OCI-LY3 (cell line): ENCODE results near the gene OGFOD1.

ENCODE experiments used
- H2AFZ ChIP-seq: fragments of 200-600, 300-600 bp; shearing (Covaris generic); 2 replicates; pipeline ENCODE4 v1.6.0; 2014; ENCODE audit warnings: antibody characterized with exemption, low read depth, low read length
- H3K27ac ChIP-seq: fragments of 200-600, 300-600 bp; sonication (generic); 2 replicates; pipeline ENCODE4 v1.5.1; 2014; ENCODE audit warnings: mild to moderate bottlenecking, low read length, moderate library complexity, mixed read lengths
- H3K27me3 ChIP-seq: fragments of 200-600, 300-600 bp; sonication (generic); 2 replicates; pipeline ENCODE4 v1.6.1; 2014; ENCODE audit warnings: low read depth, low read length, mixed read lengths
- H3K36me3 ChIP-seq: fragments of 200-600, 300-600 bp; sonication (generic); replicated peaks from 2 replicates; pipeline ENCODE3; 2014; ENCODE audit warnings: low read depth, low read length, mixed read lengths
- H3K4me1 ChIP-seq: fragments of 300-600, 200-600 bp; sonication (generic); 2 replicates; pipeline ENCODE4 v1.6.1; 2014; ENCODE audit warnings: low read length, mixed read lengths
- H3K4me2 ChIP-seq: fragments of 200-600, 300-600 bp; sonication (generic); 2 replicates; pipeline ENCODE4 v1.6.1; 2014; ENCODE audit warnings: low read length, mixed read lengths
- H3K4me3 ChIP-seq: fragments of 300-600, 200-600 bp; sonication (generic); 2 replicates; pipeline ENCODE4 v1.5.1; 2014; ENCODE audit warnings: antibody characterized with exemption, mild to moderate bottlenecking, low read length, moderate library complexity
- H3K79me2 ChIP-seq: fragments of 300-600, 200-600 bp; shearing (Covaris generic); 2 replicates; pipeline ENCODE4 v1.6.1; 2014; ENCODE audit warnings: mild to moderate bottlenecking, low read length, mixed read lengths
- H3K9ac ChIP-seq: fragments of 300-600, 200-600 bp; shearing (Covaris generic); 2 replicates; pipeline ENCODE4 v1.6.0; 2014; ENCODE audit warnings: mild to moderate bottlenecking, low read length, moderate library complexity
- H3K9me3 ChIP-seq: fragments of 200-600, 300-600 bp; shearing (Covaris generic); 2 replicates; pipeline ENCODE4 v1.6.1; 2014; ENCODE audit warnings: low read length, mixed read lengths; ENCODE audit not compliant: insufficient read depth
- H4K20me1 ChIP-seq: fragments of 200-600, 300-600 bp; sonication (generic); 2 replicates; pipeline ENCODE4 v1.6.1; 2016; ENCODE audit warnings: low read length, mixed read lengths; ENCODE audit not compliant: insufficient read depth
- CTCF ChIP-seq: fragments of 200-600, 300-600 bp; sonication (generic); IDR thresholded peaks from 2 replicates; pipeline ENCODE4 v1.5.1; 2014; ENCODE audit warnings: antibody characterized with exemption, low read length, low read depth
- EZH2phosphoT487 ChIP-seq: fragments of 200-600 bp; shearing (Covaris generic); IDR thresholded peaks from 2 replicates; pipeline ENCODE4 v1.6.1; 2018; ENCODE audit warnings: antibody characterized with exemption, mixed run types, low read depth

Gene OGFOD1

GRCh38 chr16:56457927-56458470, 6.6 kb downstream of the OGFOD1 start:
- H3K79me2 ChIP-seq = peaks cover 9% of the 10 kb centered on the region
- peaks cover 64% of the 10 kb centered on the region for H3K36me3 ChIP-seq

GRCh38 chr16:56460101-56460500, 8.7 kb downstream of the OGFOD1 start:
- TF ChIP-seq CTCF = no peak
- no peak for TF ChIP-seq EZH2phosphoT487
- Histone ChIP-seq H4K20me1 (no peaks in the 10 kb centered on the region), H3K79me2 (no peaks in the 10 kb centered on the region), H3K4me3 (no peak overlapping the region), H3K4me1 (peaks cover 9% of the 10 kb centered on the region), H2AFZ (no peak overlapping the region), H3K4me2 (no peak overlapping the region), H3K27me3 (no peaks in the 10 kb centered on the region), H3K9ac (no peak overlapping the region), H3K9me3 (no peaks in the 10 kb centered on the region), H3K36me3 (peaks cover 60% of the 10 kb centered on the region), H3K27ac (no peak overlapping the region)

More at GRCh38 chr16:56457927-56458470, 6.6 kb downstream of the OGFOD1 start:
- no peak overlapping the region for H3K4me3 ChIP-seq
- H3K9me3 ChIP-seq = no peaks in the 10 kb centered on the region
- H3K4me1 ChIP-seq = peaks cover 12% of the 10 kb centered on the region
- H3K9ac ChIP-seq = no peak overlapping the region
- H3K4me2 ChIP-seq = no peak overlapping the region
- H2AFZ ChIP-seq = no peak overlapping the region
- no peaks in the 10 kb centered on the region for H3K27me3 ChIP-seq
- no peak overlapping the region for H3K27ac ChIP-seq
- TF ChIP-seq CTCF = no peak
- TF ChIP-seq EZH2phosphoT487 = no peak
- no peaks in the 10 kb centered on the region for H4K20me1 ChIP-seq

- Histone ChIP-seq H3K27ac (no peak overlapping the region), H4K20me1 (no peaks in the 10 kb centered on the region), H3K9ac (no peak overlapping the region), H3K4me1 (no peaks in the 10 kb centered on the region), H3K9me3 (no peaks in the 10 kb centered on the region), H3K4me3 (no peak overlapping the region), H2AFZ (no peak overlapping the region), H3K27me3 (no peaks in the 10 kb centered on the region), H3K4me2 (no peak overlapping the region), H3K36me3 (peaks cover 54% of the 10 kb centered on the region), H3K79me2 (no peaks in the 10 kb centered on the region)
- TF ChIP-seq EZH2phosphoT487 = no peak
- TF ChIP-seq CTCF = no peak
Observed at GRCh38 chr16:56462064-56462796, 10.9 kb downstream of the OGFOD1 start.

- no peaks in the 10 kb centered on the region for H4K20me1 ChIP-seq
- TF ChIP-seq CTCF (no peak), EZH2phosphoT487 (no peak)
- no peak overlapping the region for H3K9ac ChIP-seq
- no peak overlapping the region for H3K4me2 ChIP-seq
- peaks cover 58% of the 10 kb centered on the region for H3K36me3 ChIP-seq
- no peak overlapping the region for H2AFZ ChIP-seq
- no peaks in the 10 kb centered on the region for H3K79me2 ChIP-seq
- no peak overlapping the region for H3K4me3 ChIP-seq
- no peaks in the 10 kb centered on the region for H3K27me3 ChIP-seq
- H3K27ac ChIP-seq = no peak overlapping the region
- no peaks in the 10 kb centered on the region for H3K9me3 ChIP-seq
- H3K4me1 ChIP-seq = no peaks in the 10 kb centered on the region
Observed at GRCh38 chr16:56463153-56463552, 11.8 kb downstream of the OGFOD1 start.
